Islet precursor cell (in vitro differentiated cells): ENCODE measurements around the gene SIDT2.

Experiments
- DNase-seq: peaks from one replicate; pipeline ENCODE4 v3.0.0-alpha.2; 2018

SIDT2 gene

DNA sequence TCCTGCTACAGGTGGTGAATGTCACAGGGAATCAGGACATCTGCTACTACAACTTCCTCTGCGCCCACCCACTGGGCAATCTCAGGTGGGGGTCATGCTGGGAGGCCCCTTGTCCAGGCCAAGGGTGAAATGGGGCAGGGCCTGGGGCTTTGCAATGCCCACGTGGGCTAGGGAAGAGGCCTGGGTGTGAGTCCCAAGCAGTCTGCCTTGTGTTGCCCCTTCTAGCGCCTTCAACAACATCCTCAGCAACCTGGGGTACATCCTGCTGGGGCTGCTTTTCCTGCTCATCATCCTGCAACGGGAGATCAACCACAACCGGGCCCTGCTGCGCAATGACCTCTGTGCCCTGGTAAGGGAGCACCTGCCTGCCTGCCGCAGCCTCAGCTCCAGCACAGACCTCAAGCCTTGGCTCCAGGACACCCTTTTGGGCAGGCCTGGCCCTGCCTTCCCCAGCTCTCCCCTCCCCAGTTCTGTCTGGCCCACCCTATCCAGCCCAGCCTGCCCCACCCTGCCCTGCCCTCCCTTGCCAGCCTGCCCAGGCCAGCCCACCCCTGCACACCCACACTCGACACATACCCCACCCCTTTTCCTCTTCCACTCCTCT, 11.5 kb downstream of the SIDT2 start:
- DNase-seq: peak; percentile 45

GRCh38 chr11:117191680-117192400, 13.3 kb downstream of the SIDT2 start:
- DNase-seq: no peak

DNA sequence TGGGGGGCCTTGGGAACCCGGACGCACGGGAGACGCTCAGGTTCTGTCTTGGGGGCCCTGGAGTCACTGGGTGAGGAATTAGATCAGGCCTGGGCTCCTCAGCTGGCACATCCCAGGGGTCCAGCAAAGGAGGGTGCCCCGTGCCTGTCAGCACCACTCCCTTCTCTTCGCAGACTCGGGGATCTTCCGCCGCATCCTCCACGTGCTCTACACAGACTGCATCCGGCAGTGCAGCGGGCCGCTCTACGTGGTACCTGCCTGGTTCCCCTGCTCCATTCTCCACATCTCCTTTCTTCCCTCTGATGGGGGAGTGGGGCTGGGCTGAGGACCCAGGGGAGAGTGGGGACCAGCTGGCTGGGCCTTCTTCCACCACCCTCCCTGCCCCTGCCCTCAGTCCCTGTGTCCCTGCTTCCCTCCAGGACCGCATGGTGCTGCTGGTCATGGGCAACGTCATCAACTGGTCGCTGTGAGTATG, 13.9 kb downstream of the SIDT2 start:
- DNase-seq: no peak

GRCh38 chr11:117193130-117194020, 14.8 kb downstream of the SIDT2 start:
- no peak for DNase-seq

GRCh38 chr11:117194267-117194666, 15.7 kb downstream of the SIDT2 start:
- DNase-seq: no peak

GRCh38 chr11:117195258-117195657, 16.7 kb downstream of the SIDT2 start:
- DNase-seq: no peak

DNA sequence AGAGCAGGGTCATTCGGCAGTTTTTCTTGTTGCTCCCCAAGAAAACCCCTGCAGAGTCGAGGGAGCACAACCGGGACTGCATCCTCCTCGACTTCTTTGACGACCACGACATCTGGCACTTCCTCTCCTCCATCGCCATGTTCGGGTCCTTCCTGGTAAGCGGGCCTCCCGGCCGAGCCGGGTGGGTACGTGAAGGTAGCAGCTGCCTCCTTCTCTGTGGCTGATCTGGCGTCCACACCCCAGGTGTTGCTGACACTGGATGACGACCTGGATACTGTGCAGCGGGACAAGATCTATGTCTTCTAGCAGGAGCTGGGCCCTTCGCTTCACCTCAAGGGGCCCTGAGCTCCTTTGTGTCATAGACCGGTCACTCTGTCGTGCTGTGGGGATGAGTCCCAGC, 17.2 kb downstream of the SIDT2 start:
- DNase-seq: no peak

- DNase-seq: no peak
Measured at GRCh38 chr11:117197006-117197405, 18.5 kb downstream of the SIDT2 start.

DNA sequence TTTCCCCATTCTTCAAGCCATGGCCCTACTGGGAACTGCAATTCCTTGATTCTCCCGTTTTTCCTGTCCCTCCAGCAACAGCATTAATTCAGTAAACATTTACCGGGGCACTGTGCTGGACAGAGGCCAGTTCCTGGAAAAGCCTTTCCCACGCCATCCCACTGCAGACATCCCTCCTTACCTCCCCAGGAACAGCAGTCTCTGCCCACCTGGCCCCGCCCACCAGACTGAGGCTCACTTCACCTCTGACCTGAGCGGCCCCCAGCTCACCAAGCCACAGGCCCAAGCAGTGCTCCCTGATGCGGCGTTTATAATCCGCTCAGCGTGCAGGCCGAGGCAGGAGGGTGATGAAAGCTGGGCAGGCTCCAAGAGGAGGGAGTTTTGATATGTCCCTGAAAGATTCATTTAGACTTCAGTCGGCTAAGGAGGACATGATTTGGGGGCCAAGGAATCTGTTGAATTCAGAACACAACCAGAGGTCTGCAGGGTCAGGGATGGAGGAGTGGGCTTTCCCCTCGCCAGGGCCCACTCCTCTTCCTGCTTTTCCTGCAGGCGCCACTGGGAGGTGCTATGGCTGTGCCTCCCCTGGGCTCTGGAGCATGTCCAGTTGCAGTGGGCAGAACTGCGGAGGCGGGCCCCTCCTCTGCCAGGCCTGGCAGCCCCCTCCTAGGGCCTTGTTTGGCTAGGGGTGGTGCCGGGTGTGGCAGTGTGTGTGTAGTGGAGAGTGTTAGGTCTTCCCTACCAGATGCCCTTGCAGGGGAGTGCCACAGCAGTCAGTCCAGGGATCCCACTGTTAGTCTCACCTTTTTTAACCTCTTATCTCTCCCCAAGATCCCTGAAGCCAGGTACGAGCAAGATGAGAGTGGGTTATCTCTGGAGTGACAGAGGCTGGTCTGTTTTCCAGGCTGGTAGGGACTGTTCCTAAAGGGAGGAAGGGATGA, 19.2 kb downstream of the SIDT2 start:
- DNase-seq: peak; percentile 90

DNA sequence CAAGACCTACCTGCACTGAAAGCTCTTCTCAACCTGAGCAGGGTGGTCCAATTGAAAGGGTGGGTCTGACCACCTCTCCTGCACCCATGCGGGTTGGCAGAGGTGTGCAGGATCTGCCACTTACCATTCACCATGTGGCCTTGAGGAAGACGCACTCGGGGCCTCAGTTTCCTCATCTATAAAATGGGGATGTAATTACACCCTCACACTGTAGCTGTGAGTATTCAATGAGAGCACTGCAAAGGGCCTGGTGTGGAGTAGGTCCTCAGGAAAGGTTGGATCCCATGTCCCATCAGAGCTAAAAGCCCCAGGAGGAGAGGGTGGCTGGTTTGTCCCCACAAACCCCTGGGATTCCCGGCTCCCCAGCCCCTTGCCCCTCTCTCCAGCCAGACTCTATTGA, 20.1 kb downstream of the SIDT2 start:
- DNase-seq: no peak

DNA sequence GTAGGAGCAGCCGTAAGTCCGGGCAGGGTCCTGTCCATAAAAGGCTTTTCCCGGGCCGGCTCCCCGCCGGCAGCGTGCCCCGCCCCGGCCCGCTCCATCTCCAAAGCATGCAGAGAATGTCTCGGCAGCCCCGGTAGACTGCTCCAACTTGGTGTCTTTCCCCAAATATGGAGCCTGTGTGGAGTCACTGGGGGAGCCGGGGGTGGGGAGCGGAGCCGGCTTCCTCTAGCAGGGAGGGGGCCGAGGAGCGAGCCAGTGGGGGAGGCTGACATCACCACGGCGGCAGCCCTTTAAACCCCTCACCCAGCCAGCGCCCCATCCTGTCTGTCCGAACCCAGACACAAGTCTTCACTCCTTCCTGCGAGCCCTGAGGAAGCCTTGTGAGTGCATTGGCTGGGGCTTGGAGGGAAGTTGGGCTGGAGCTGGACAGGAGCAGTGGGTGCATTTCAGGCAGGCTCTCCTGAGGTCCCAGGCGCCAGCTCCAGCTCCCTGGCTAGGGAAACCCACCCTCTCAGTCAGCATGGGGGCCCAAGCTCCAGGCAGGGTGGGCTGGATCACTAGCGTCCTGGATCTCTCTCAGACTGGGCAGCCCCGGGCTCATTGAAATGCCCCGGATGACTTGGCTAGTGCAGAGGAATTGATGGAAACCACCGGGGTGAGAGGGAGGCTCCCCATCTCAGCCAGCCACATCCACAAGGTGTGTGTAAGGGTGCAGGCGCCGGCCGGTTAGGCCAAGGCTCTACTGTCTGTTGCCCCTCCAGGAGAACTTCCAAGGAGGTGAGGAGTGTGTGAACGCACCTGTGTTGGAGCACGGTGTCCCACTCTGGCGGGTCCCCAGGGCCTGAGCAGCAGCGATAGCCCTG, 20.7 kb downstream of the SIDT2 start, which contains the start of gene TAGLN:
Gene TAGLN (plus strand): TSS at position 318 of the 863 bp plus-strand sequence. CDS start 3,644 bp downstream, outside the sequence.
- peak; percentile 98 for DNase-seq

DNA sequence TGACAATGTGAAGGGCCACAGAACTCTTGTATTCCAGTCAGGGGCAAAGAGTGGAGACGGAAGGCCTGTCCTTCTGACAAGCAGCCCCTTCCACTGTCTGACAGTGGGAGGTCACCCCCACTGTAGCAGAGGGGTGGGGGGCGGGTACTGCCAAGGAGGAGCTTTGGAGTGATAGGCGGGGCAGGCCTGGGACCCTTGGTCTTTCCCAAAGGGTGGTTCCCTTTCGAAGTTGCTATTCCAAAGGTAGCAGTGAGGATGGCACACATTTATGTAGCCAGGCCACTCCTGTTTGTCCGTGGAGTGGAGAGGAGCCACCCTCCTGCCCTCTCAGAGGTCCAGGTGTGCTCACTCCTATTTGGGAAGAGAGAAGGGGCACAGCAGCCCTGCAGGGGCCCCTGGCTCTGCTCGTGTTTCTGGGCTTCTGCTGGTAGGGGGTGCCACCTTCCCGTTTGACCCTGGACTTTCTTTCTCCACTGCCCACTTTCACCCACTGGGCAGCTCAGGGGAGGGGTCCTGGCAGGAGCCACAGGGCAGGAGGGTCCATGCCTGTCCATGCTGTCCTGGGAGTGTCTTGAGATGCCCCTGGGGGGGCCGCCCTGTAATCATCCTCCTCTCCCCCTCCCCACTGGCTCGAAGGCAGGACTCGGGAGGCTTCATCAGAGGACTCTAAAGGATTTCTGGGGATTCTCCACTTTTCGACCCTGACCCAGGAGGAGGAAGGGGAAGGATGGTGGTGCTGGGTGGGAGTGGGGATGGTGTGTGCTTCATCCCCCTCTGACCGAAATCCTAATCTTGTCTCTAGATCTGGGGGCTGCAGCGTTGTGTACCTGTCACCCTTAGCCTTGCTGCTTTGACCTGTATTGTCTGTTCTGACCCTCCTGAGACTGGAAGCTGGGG, 21.6 kb downstream of the SIDT2 start:
- DNase-seq: no peak

- DNase-seq: no peak
Measured at GRCh38 chr11:117200813-117201657, 22.5 kb downstream of the SIDT2 start.

DNA sequence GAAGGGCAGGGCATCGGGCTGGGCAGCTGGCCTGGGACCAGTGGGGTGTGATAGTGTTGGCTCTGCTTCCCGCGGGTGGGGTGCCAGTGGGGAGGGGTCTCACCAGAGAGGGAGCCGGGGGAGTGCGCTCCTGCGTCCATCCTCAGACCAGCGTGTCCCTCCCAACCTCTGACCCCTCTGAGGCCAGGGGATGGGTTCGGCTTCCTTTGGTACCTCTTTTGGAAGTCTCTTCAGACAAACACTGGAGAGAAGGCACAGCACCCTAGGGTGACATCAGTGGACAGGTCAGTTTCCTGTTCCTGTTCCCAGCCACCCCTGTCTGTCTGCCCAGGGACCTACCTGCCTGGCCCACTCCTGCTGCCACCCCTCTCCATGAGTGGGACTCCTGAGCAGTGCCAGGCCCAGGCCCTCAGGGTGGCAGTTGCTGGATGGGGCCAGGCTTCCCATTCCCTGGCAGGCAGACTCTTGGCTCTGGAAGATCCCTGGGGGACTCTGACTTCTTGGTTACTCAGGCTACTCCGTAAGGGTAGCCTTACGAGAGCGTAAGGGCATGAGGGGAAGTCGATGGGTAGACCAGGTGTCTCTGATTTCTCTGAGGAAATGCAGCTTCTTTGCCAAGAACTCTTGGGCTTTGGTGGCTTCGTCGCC, 23.2 kb downstream of the SIDT2 start:
- no peak for DNase-seq

DNA sequence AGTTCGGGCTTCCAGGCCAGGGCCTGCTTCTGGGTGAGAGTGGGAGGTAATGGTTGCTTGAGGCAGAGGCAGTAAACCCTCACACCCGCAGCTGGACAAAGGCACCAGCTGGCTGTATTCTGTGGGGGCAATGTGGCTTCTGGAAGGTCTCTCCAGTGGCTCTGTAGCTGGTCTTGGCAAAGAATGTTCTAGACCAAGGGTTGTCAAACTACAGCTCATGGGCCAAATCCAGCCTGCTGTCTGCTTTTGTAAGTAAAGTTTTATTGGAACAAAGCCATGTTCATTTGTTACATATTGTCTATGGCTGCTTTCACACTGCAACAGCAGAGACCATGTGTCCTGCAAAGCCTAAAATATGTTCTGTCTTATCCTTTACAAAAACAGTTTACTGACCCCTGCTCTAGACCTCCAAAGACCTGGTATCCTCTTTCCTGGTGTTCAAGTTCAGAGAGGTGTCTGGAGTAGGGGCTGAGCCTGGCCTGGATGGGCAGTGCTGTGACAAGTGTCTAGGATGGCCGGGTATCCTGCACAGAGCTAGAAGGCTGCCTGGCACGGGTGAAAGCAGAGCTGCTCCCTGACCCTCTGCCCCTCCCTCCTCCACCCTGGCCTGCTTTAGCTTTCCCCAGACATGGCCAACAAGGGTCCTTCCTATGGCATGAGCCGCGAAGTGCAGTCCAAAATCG, 24.0 kb downstream of the SIDT2 start:
- no peak for DNase-seq

DNA sequence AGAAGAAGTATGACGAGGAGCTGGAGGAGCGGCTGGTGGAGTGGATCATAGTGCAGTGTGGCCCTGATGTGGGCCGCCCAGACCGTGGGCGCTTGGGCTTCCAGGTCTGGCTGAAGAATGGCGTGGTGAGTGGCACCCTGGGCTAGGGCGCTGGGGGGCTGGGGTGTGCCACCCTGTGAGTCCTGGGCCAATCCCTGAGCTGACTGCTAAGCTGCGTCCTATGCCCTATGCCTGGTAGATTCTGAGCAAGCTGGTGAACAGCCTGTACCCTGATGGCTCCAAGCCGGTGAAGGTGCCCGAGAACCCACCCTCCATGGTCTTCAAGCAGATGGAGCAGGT, 24.5 kb downstream of the SIDT2 start:
- DNase-seq: no peak

DNA sequence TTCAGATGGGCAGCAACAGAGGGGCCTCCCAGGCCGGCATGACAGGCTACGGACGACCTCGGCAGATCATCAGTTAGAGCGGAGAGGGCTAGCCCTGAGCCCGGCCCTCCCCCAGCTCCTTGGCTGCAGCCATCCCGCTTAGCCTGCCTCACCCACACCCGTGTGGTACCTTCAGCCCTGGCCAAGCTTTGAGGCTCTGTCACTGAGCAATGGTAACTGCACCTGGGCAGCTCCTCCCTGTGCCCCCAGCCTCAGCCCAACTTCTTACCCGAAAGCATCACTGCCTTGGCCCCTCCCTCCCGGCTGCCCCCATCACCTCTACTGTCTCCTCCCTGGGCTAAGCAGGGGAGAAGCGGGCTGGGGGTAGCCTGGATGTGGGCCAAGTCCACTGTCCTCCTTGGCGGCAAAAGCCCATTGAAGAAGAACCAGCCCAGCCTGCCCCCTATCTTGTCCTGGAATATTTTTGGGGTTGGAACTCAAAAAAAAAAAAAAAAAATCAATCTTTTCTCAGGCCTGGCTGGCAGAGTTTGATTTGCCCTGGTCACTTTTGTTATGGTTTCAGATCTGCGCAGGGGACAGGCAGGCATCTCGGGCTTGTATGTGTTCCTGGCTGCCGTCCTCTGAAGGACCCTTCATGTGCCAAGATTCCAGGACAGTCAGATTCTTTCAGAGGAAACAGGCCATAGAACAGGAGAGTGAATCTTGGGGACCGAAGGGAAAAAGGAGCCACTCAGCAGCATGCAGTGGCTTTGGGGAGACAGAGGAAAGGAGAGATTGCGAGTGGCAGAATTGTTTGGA, 25.9 kb downstream of the SIDT2 start:
- DNase-seq: no peak
